ENCODE measurements around the gene KRT82. TPM values are rescaled to one million over a fixed set of nuclear protein-coding genes. Genes with fewer than 3 reads are reported as not detected.

KRT82 gene
- total RNA-seq, 5 donors from 2014 or later (not counting 1 experiment from before 2014, with no cell fraction given): not detected

- no peak overlapping the region for H3K27ac Mint-ChIP-seq
- no peaks in the 10 kb centered on the region for H3K4me1 Mint-ChIP-seq
- no peaks in the 10 kb centered on the region for H3K9me3 ChIP-seq
- H3K9me3 Mint-ChIP-seq: no peaks in the 10 kb centered on the region
- CTCF ChIA-PET: no interaction called here
- DNase-seq: no peak
- no peaks in the 10 kb centered on the region for H3K36me3 Mint-ChIP-seq
- no peak overlapping the region for H3K4me3 Mint-ChIP-seq
- H3K36me3 ChIP-seq (ENCODE audit: control insufficient read depth in 2 of 2, extremely low read depth in 1 of 2, insufficient read depth in 1 of 2, low read length in 1 of 2): no peaks in the 10 kb centered on the region
- H3K27me3 ChIP-seq (replicated peaks in 1 of 2; ENCODE audit: control insufficient read depth in 2 of 2, extremely low read depth in 1 of 2, insufficient read depth in 2 of 2, low read length in 1 of 2): peaks cover 2 to 39% of the 10 kb centered on the region in 2 experiments
- no peak overlapping the region for H3K4me3 ChIP-seq (ENCODE audit: control insufficient read depth in 1 of 2, extremely low read depth in 1 of 2, low read length in 1 of 2)
- H3K27ac ChIP-seq (ENCODE audit: low read length): no peak overlapping the region
- POLR2A ChIA-PET: no interaction called here
- H3K27me3 Mint-ChIP-seq: peaks cover 34 to 48% of the 10 kb centered on the region in 2 donors
- WGBS (ENCODE audit: insufficient coverage): 45% methylated on average over 6 of the region's 9 CpGs
- H3K4me1 ChIP-seq (ENCODE audit: control insufficient read depth in 1 of 2, extremely low read depth in 1 of 2, insufficient read depth in 2 of 2, low read length in 2 of 2): no peaks in the 10 kb centered on the region
- no peak for ATAC-seq (replicated peaks in 1 of 4)
These were observed 30.1 kb upstream of the KRT82 start for GRCh38 chr12:52436000-52436827.

GRCh38 chr12:52435659-52435999, 29.5 kb upstream of the KRT82 start:
- Histone ChIP-seq H3K4me3 (ENCODE audit: control insufficient read depth in 1 of 2, extremely low read depth in 1 of 2, low read length in 1 of 2) (no peak overlapping the region), H3K36me3 (ENCODE audit: control insufficient read depth in 2 of 2, extremely low read depth in 1 of 2, insufficient read depth in 1 of 2, low read length in 1 of 2) (no peaks in the 10 kb centered on the region), H3K27me3 (replicated peaks in 1 of 2; ENCODE audit: control insufficient read depth in 2 of 2, extremely low read depth in 1 of 2, insufficient read depth in 2 of 2, low read length in 1 of 2) (peaks cover 2 to 36% of the 10 kb centered on the region in 2 experiments), H3K9me3 (no peaks in the 10 kb centered on the region), H3K27ac (ENCODE audit: low read length) (no peak overlapping the region), H3K4me1 (ENCODE audit: control insufficient read depth in 1 of 2, extremely low read depth in 1 of 2, insufficient read depth in 2 of 2, low read length in 2 of 2) (no peaks in the 10 kb centered on the region)
- Mint-ChIP-seq H3K9me3 (no peaks in the 10 kb centered on the region), H3K27ac (no peak overlapping the region), H3K4me3 (no peak overlapping the region), H3K4me1 (no peaks in the 10 kb centered on the region), H3K27me3 (peaks cover 34 to 50% of the 10 kb centered on the region in 2 donors), H3K36me3 (no peaks in the 10 kb centered on the region)
- 86% methylated on average over 2 of the region's 6 CpGs for WGBS (ENCODE audit: insufficient coverage)
- ATAC-seq (replicated peaks in 1 of 4) (no peak), DNase-seq (no peak)
- ChIA-PET CTCF (no interaction called here), POLR2A (no interaction called here)

DNA sequence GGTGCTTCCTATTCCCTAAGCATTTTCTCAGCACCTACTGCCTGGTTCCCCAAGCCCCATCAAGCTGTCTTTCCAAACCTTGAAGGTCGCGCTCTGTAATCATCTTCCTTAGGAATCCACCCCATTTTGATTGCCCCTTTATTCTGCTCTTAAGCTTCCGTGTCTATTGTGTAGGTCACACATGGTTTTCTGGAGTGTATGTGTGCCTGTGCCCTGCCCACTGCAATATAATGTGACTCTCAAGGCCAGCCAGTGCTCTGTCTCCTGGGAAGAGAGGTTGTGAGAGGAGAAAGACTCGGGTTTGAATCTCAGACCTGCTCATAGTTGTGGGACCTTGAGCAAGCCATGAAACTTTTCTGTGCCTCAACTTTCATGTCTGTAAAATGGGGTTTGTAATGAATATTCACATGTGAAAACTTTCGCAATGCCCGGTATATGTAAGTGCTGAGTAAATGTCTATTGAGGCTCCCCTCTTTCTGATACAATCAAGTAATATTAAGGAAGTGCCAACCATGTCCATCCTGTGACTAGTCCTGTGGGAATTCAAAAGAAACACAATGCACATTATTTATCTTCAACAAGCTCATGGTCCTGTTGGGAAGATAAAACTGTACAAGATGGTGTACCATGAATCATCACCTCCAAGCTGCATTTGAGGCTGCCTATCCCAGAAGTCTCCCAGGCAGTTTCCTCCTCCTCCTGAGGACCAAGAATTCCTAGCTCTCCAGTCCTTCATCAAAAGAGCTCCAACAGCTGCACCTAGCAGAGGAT, 28.8 kb upstream of the KRT82 start:
- Mint-ChIP-seq H3K9me3 (no peaks in the 10 kb centered on the region), H3K36me3 (no peaks in the 10 kb centered on the region), H3K4me1 (no peaks in the 10 kb centered on the region), H3K4me3 (no peak overlapping the region), H3K27me3 (peaks cover 38 to 52% of the 10 kb centered on the region in 2 donors), H3K27ac (no peak overlapping the region)
- no peaks in the 10 kb centered on the region for H3K4me1 ChIP-seq (ENCODE audit: control insufficient read depth in 1 of 2, extremely low read depth in 1 of 2, insufficient read depth in 2 of 2, low read length in 2 of 2)
- WGBS (ENCODE audit: insufficient coverage): 43% methylated on average over 1 of the region's 6 CpGs
- H3K27ac ChIP-seq (ENCODE audit: low read length): no peak overlapping the region
- CTCF ChIA-PET: no interaction called here
- no peak for ATAC-seq (replicated peaks in 1 of 4)
- no peaks in the 10 kb centered on the region for H3K36me3 ChIP-seq (ENCODE audit: control insufficient read depth in 2 of 2, extremely low read depth in 1 of 2, insufficient read depth in 1 of 2, low read length in 1 of 2)
- DNase-seq: no peak
- H3K4me3 ChIP-seq (ENCODE audit: control insufficient read depth in 1 of 2, extremely low read depth in 1 of 2, low read length in 1 of 2): no peak overlapping the region
- POLR2A ChIA-PET: interaction anchor here in 1 of 2 donors (0.5 kb wide), 1 partner anchor 366 kb away, joined by 3 read pairs; no protein-coding TSS in a partner anchor
- peaks cover 2 to 31% of the 10 kb centered on the region in 2 experiments for H3K27me3 ChIP-seq (replicated peaks in 1 of 2; ENCODE audit: control insufficient read depth in 2 of 2, extremely low read depth in 1 of 2, insufficient read depth in 2 of 2, low read length in 1 of 2)
- no peaks in the 10 kb centered on the region for H3K9me3 ChIP-seq

GRCh38 chr12:52434081-52434733, 28.1 kb upstream of the KRT82 start, which contains the start of gene KRT75:
Gene KRT75 (minus strand): TSS chr12:52434371. CDS start chr12:52434304, 67 bp downstream.
- no peaks in the 10 kb centered on the region for H3K4me1 Mint-ChIP-seq
- Histone ChIP-seq H3K4me1 (ENCODE audit: control insufficient read depth in 1 of 2, extremely low read depth in 1 of 2, insufficient read depth in 2 of 2, low read length in 2 of 2) (no peaks in the 10 kb centered on the region), H3K9me3 (no peaks in the 10 kb centered on the region), H3K27ac (ENCODE audit: low read length) (no peak within 1 kb of the TSS), H3K36me3 (ENCODE audit: control insufficient read depth in 2 of 2, extremely low read depth in 1 of 2, insufficient read depth in 1 of 2, low read length in 1 of 2) (no peaks in the 10 kb centered on the region), H3K4me3 (ENCODE audit: control insufficient read depth in 1 of 2, extremely low read depth in 1 of 2, low read length in 1 of 2) (no peak within 1 kb of the TSS), H3K27me3 (replicated peaks in 1 of 2; ENCODE audit: control insufficient read depth in 2 of 2, extremely low read depth in 1 of 2, insufficient read depth in 2 of 2, low read length in 1 of 2) (peaks cover 2 to 24% of the 10 kb centered on the region in 2 experiments)
- ATAC-seq (replicated peaks in 1 of 4) (no peak), DNase-seq (no peak)
- ChIA-PET POLR2A (no interaction called here), CTCF (interaction anchor here in 1 of 2 donors (0.6 kb wide), 1 partner anchor 144 kb away, joined by 3 read pairs; no protein-coding TSS in a partner anchor)
- H3K36me3 Mint-ChIP-seq: no peaks in the 10 kb centered on the region
- no peak within 1 kb of the TSS for H3K27ac Mint-ChIP-seq
- no peak within 1 kb of the TSS for H3K4me3 Mint-ChIP-seq
- H3K27me3 Mint-ChIP-seq: peaks cover 37 to 52% of the 10 kb centered on the region in 2 donors
- no peaks in the 10 kb centered on the region for H3K9me3 Mint-ChIP-seq
- 73% methylated on average over 12 of the region's 20 CpGs for WGBS (ENCODE audit: insufficient coverage)

- Mint-ChIP-seq H3K4me1 (no peaks in the 10 kb centered on the region), H3K27me3 (peaks cover 42 to 58% of the 10 kb centered on the region in 2 donors), H3K36me3 (no peaks in the 10 kb centered on the region), H3K9me3 (no peaks in the 10 kb centered on the region), H3K27ac (no peak overlapping the region), H3K4me3 (no peak overlapping the region)
- no peak overlapping the region for H3K4me3 ChIP-seq (ENCODE audit: control insufficient read depth in 1 of 2, extremely low read depth in 1 of 2, low read length in 1 of 2)
- POLR2A ChIA-PET: no interaction called here
- 93% methylated on average over 9 of the region's 12 CpGs for WGBS (ENCODE audit: insufficient coverage)
- H3K27ac ChIP-seq (ENCODE audit: low read length): no peak overlapping the region
- no peak for ATAC-seq (replicated peaks in 1 of 4)
- CTCF ChIA-PET: interaction anchor here in 1 of 2 donors (0.6 kb wide), 1 partner anchor 145 kb away, joined by 3 read pairs; no protein-coding TSS in a partner anchor
- peaks cover 2 to 20% of the 10 kb centered on the region in 2 experiments for H3K27me3 ChIP-seq (replicated peaks in 1 of 2; ENCODE audit: control insufficient read depth in 2 of 2, extremely low read depth in 1 of 2, insufficient read depth in 2 of 2, low read length in 1 of 2)
- H3K9me3 ChIP-seq: no peaks in the 10 kb centered on the region
- DNase-seq: no peak
- H3K36me3 ChIP-seq (ENCODE audit: control insufficient read depth in 2 of 2, extremely low read depth in 1 of 2, insufficient read depth in 1 of 2, low read length in 1 of 2): no peaks in the 10 kb centered on the region
- H3K4me1 ChIP-seq (ENCODE audit: control insufficient read depth in 1 of 2, extremely low read depth in 1 of 2, insufficient read depth in 2 of 2, low read length in 2 of 2): no peaks in the 10 kb centered on the region
These were observed 27.5 kb upstream of the KRT82 start for GRCh38 chr12:52433501-52434080.

Measured in T-cell (primary cell).